HCT116 (cell line): ENCODE data around the gene FAM78B. TPM values are rescaled to one million over a fixed set of nuclear protein-coding genes. Genes with fewer than 3 reads are reported as not detected.

Experiments
- ATAC-seq: fragments of 200-7000 bp; cut with Tn5 transposase; 2 replicates; pipeline ENCODE4 v1.9.1; 2020; ENCODE audit warnings: mild to moderate bottlenecking, moderate library complexity
- BruUV-seq: library from RNA; stranded (reverse); fragments of 400-500 nt; replicated peaks from 2 replicates; lab custom pipeline; 2021; lab: Mats Ljungman, UMichigan
- CTCF ChIA-PET: fragments of 300-600 bp; sonication (Branson Sonifier 250); formaldehyde crosslinking; loops from one replicate; lab custom pipeline; 2021; ENCODE audit warnings: antibody characterized with exemption; lab: Charles Lee
- POLR2A ChIA-PET: fragments of 300-600, 350-600 bp; sonication (Branson Sonifier 250); formaldehyde crosslinking; loops from one replicate; lab custom pipeline; 2021; ENCODE audit warnings: antibody characterized with exemption; lab: Charles Lee
- RAD21 ChIA-PET, 2 experiments: fragments of 300-600 bp; sonication (Branson Sonifier 250); formaldehyde crosslinking; loops; one replicate each; lab custom pipeline; 2023; ENCODE audit warnings: low total read pairs in 2 of 2; ENCODE audit not compliant: uncharacterized antibody in 2 of 2, unreplicated experiment in 2 of 2, low non-redundant PET in 1 of 2; lab: Charles Lee
- DNase-seq: peaks from one replicate; pipeline ENCODE4 v3.0.0-alpha.2; 2010; ENCODE audit warnings: low read depth, low spot score
- H2AFZ ChIP-seq: fragments of 200-600 bp; shearing (Covaris generic), sonication (generic); 2 replicates; pipeline ENCODE4 v1.6.1; 2017; ENCODE audit warnings: low read depth, mixed run types, mixed read lengths, antibody characterized with exemption, low read length; ENCODE audit not compliant: poor library complexity, severe bottlenecking
- H3K27ac ChIP-seq: 2 replicates; pipeline ENCODE4 v1.5.1; 2012; ENCODE audit warnings: low read depth, low read length
- H3K27me3 ChIP-seq: fragments of 200-600 bp; sonication (generic); 2 replicates; pipeline ENCODE4 v1.6.1; 2016; ENCODE audit warnings: mixed run types, low read length, mixed read lengths; ENCODE audit not compliant: insufficient read depth
- H3K36me3 ChIP-seq, 2 experiments: fragments of 200-500 bp in 1 of 2; fragments of 200-600 bp in 1 of 2; sonication (Bioruptor generic) in 1 of 2; sonication (generic) in 1 of 2; 2 replicates each; pipeline versions ENCODE4 v1.5.1 to v1.6.1; 2014 to 2016; ENCODE audit warnings: low read length in 2 of 2, inconsistent platforms in 1 of 2, mixed read lengths in 1 of 2, mixed run types in 1 of 2; ENCODE audit not compliant: insufficient read depth in 2 of 2, control insufficient read depth in 1 of 2
- H3K4me1 ChIP-seq, 2 experiments: fragments of 200-600 bp in 1 of 2; sonication (generic) in 1 of 2; 2 replicates each; pipeline versions ENCODE4 v1.5.1 to v1.6.1; 2012 to 2017; ENCODE audit warnings: low read length in 2 of 2, inconsistent platforms in 1 of 2, mild to moderate bottlenecking in 1 of 2, mixed read lengths in 1 of 2, mixed run types in 1 of 2, moderate library complexity in 1 of 2; ENCODE audit not compliant: insufficient read depth in 2 of 2, control insufficient read depth in 1 of 2
- H3K4me2 ChIP-seq: fragments of 200-600 bp; sonication (generic); 2 replicates; pipeline ENCODE4 v1.6.1; 2017; ENCODE audit warnings: mixed run types, low read length, mixed read lengths
- H3K4me3 ChIP-seq, 2 experiments: fragments of 200-600 bp in 1 of 2; sonication (generic) in 1 of 2; replicated peaks in 1 of 2; 2 replicates each; pipeline ENCODE4 v1.5.1; 2011 to 2016; ENCODE audit warnings: low read length in 2 of 2, control low read depth in 1 of 2, low read depth in 1 of 2, mild to moderate bottlenecking in 1 of 2, mixed read lengths in 1 of 2, mixed run types in 1 of 2
- H3K79me2 ChIP-seq: fragments of 200-600 bp; sonication (generic); 2 replicates; pipeline ENCODE4 v1.6.1; 2017; ENCODE audit warnings: mild to moderate bottlenecking, mixed run types, low read length, moderate library complexity, mixed read lengths; ENCODE audit not compliant: insufficient read depth
- H3K9ac ChIP-seq: fragments of 200-600 bp; sonication (generic); 2 replicates; pipeline ENCODE4 v1.6.1; 2016; ENCODE audit warnings: low read length, mixed read lengths
- H3K9me2 ChIP-seq: fragments of 200-600 bp; sonication (generic), shearing (Covaris generic); 2 replicates; pipeline ENCODE4 v1.6.1; 2017; ENCODE audit warnings: mixed run types, mild to moderate bottlenecking, moderate library complexity; ENCODE audit not compliant: insufficient read depth
- H3K9me3 ChIP-seq, 2 experiments: fragments of 200-500 bp in 1 of 2; fragments of 200-600 bp in 1 of 2; sonication (Bioruptor generic) in 1 of 2; sonication (generic) in 1 of 2; 2 replicates each; pipeline ENCODE4 v1.6.1; 2014 to 2017; ENCODE audit warnings: low read length in 2 of 2, mixed read lengths in 2 of 2, inconsistent platforms in 1 of 2, low read depth in 1 of 2, mild to moderate bottlenecking in 1 of 2, mixed run types in 1 of 2, moderate library complexity in 1 of 2; ENCODE audit not compliant: control insufficient read depth in 1 of 2, insufficient read depth in 1 of 2
- H4K20me1 ChIP-seq: fragments of 200-600 bp; sonication (generic), shearing (Covaris generic); 2 replicates; pipeline ENCODE4 v1.6.1; 2017; ENCODE audit warnings: mixed run types, mild to moderate bottlenecking, moderate library complexity; ENCODE audit not compliant: insufficient read depth
- CEBPB ChIP-seq: IDR thresholded peaks from 2 replicates; pipeline ENCODE4 v1.6.1; 2012; ENCODE audit warnings: low read depth
- EGR1 ChIP-seq: IDR thresholded peaks from 2 replicates; pipeline ENCODE4 v1.6.1; 2012; ENCODE audit warnings: low read depth
- ELF1 ChIP-seq: IDR thresholded peaks from 2 replicates; pipeline ENCODE4 v1.6.1; 2012; ENCODE audit warnings: low read depth, borderline replicate concordance
- EZH2 ChIP-seq: fragments of 200-600 bp; sonication (generic); IDR thresholded peaks from 2 replicates; pipeline ENCODE4 v1.6.1; 2017; ENCODE audit warnings: antibody characterized with exemption, mixed run types
- EZH2phosphoT487 ChIP-seq: fragments of 200-600 bp; IDR thresholded peaks from 2 replicates; pipeline ENCODE4 v1.6.1; 2018; ENCODE audit warnings: antibody characterized with exemption, borderline replicate concordance
- FOSL1 ChIP-seq: IDR thresholded peaks from 2 replicates; pipeline ENCODE4 v1.6.1; 2012; ENCODE audit warnings: low read depth
- JUND ChIP-seq: IDR thresholded peaks from 2 replicates; pipeline ENCODE4 v1.6.1; 2012
- POLR2A ChIP-seq: IDR thresholded peaks from 2 replicates; pipeline ENCODE4 v1.7.0; 2011; ENCODE audit warnings: borderline replicate concordance; ENCODE audit not compliant: insufficient read depth, insufficient read length; ENCODE audit errors: extremely low read depth
- POLR2AphosphoS5 ChIP-seq: IDR thresholded peaks from 2 replicates; pipeline ENCODE4 v1.6.1; 2011; ENCODE audit warnings: mild to moderate bottlenecking, low read depth, low read length, moderate library complexity
- RAD21 ChIP-seq: IDR thresholded peaks from 2 replicates; pipeline ENCODE4 v1.6.1; 2012; ENCODE audit warnings: low read depth, mild to moderate bottlenecking
- SRF ChIP-seq: IDR thresholded peaks from 2 replicates; pipeline ENCODE4 v1.6.1; 2012; ENCODE audit warnings: low read depth
- YY1 ChIP-seq: IDR thresholded peaks from 2 replicates; pipeline ENCODE4 v1.6.1; 2011; ENCODE audit warnings: low read length, low read depth, moderate library complexity, mild to moderate bottlenecking; ENCODE audit not compliant: insufficient replicate concordance; ENCODE audit errors: extremely low read depth
- ZFX ChIP-seq: fragments of 450-650 bp; IDR thresholded peaks from 2 replicates; pipeline ENCODE4 v1.6.1; 2017
- ZNF274 ChIP-seq: fragments of 200-500 bp; sonication (Bioruptor generic); IDR thresholded peaks from 2 replicates; pipeline ENCODE4 v1.6.1; 2014; ENCODE audit warnings: mild to moderate bottlenecking, low read depth, low read length, inconsistent platforms
- intact Hi-C: fragments of 100-400 bp; cut with micrococcal nuclease; formaldehyde crosslinking; loops from 2 replicates; pipeline ENCODE4 v1.10.0; 2022
- total RNA-seq: library from RNA; stranded (reverse); gene quantifications from one replicate; pipeline ENCODE4 v1.2.1, GENCODE V29; 2021; ENCODE audit not compliant: unreplicated experiment
- TF ChIP-seq, protein P1 (sequence below), 3 experiments: fragments of 200-600 bp in 1 of 3; sonication (generic) in 1 of 3; IDR thresholded peaks in 2 of 3; conservative IDR thresholded peaks in 1 of 3; 2 replicates each; pipeline ENCODE4 v1.5.1; 2012 to 2017; ENCODE audit warnings: low read depth in 2 of 3, low read length in 2 of 3, antibody characterized with exemption in 1 of 3, borderline replicate concordance in 1 of 3, control low read depth in 1 of 3, mild to moderate bottlenecking in 1 of 3, mixed read lengths in 1 of 3, mixed run types in 1 of 3, moderate library complexity in 1 of 3; ENCODE audit not compliant: insufficient read depth in 1 of 3
- TF ChIP-seq, protein P2 (sequence below): IDR thresholded peaks from 2 replicates; pipeline ENCODE4 v1.6.1; 2012
- TF ChIP-seq, protein P3 (sequence below): IDR thresholded peaks from 2 replicates; pipeline ENCODE4 v1.6.1; 2012
- TF ChIP-seq, protein P4 (sequence below): IDR thresholded peaks from 2 replicates; pipeline ENCODE4 v1.6.1; 2011; ENCODE audit warnings: mild to moderate bottlenecking, low read length, moderate library complexity; ENCODE audit not compliant: insufficient replicate concordance; ENCODE audit errors: extremely low read depth

FAM78B gene
- total RNA-seq, 1 experiment from 2014 or later: 1.4 TPM

DNA sequence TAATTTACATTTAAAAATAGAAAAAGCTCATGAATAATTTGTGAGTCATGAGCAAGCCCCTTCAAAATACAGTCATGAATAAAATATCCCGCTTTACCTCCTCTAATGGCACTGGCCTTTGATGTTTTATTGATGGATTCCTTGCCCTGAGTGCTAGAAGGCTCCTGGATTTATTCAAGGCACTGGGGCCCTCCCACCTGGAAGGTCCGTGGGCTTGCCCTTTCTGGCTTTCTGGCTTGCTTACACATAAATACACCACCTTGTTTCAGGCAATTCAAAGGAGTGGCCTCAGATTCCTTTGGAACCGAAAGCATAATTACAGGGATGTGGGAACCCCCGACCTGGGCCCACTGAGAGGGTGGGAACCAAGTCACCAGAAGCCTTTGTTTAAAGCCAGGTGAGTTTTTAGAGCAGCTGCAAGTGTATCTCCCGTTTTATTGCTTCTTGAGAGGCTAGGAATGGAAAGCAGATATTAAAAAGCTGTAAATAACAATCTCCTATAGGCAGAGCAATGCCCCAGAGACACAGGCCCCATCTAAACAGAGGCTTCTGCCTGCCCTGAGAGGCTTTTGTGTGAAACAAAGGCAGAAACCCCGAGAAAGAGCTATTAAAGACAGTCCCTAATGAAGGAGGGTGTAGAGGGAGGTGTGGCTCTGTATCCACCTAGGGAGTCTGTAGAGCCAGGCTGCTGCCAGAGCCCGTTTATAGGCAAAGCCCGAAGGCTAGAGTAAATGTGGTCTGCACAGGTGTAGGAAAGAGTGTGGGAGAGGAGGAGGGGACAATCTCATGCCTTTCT is 126.4 kb downstream of the FAM78B start:
- ChIA-PET CTCF (no interaction called here), POLR2A (no interaction called here), RAD21 (no interaction called here)
- Histone ChIP-seq H3K9me2 (no peaks in the 10 kb centered on the region), H3K27ac (no peak overlapping the region), H3K4me3 (no peak overlapping the region), H3K4me2 (0 out of 2 replicates have a peak overlapping the region, but pooled peaks have one; percentile 7), H3K9ac (no peak overlapping the region), H3K9me3 (no peaks in the 10 kb centered on the region), H3K79me2 (no peaks in the 10 kb centered on the region), H3K27me3 (peaks cover 26% of the 10 kb centered on the region; the same call in 1 of the 2 replicates), H2AFZ (no peak overlapping the region), H3K4me1 (peaks cover 0 to 11% of the 10 kb centered on the region in 2 experiments; a peak in 1 of 4 replicates), H3K36me3 (no peaks in the 10 kb centered on the region), H4K20me1 (no peaks in the 10 kb centered on the region)
- ATAC-seq (peak; percentile 63; the same call in 1 of the 2 replicates), DNase-seq (no peak)
- intact Hi-C loops: no loop called here
- TF ChIP-seq JUND (no peak), POLR2A (no peak), RAD21 (no peak), EGR1 (no peak), FOSL1 (no peak), EZH2phosphoT487 (no peak), POLR2AphosphoS5 (no peak), CEBPB (no peak), ELF1 (no peak), EZH2 (no peak), ZNF274 (no peak), YY1 (no peak), SRF (no peak), ZFX (no peak)
- TF ChIP-seq, protein P1, sequence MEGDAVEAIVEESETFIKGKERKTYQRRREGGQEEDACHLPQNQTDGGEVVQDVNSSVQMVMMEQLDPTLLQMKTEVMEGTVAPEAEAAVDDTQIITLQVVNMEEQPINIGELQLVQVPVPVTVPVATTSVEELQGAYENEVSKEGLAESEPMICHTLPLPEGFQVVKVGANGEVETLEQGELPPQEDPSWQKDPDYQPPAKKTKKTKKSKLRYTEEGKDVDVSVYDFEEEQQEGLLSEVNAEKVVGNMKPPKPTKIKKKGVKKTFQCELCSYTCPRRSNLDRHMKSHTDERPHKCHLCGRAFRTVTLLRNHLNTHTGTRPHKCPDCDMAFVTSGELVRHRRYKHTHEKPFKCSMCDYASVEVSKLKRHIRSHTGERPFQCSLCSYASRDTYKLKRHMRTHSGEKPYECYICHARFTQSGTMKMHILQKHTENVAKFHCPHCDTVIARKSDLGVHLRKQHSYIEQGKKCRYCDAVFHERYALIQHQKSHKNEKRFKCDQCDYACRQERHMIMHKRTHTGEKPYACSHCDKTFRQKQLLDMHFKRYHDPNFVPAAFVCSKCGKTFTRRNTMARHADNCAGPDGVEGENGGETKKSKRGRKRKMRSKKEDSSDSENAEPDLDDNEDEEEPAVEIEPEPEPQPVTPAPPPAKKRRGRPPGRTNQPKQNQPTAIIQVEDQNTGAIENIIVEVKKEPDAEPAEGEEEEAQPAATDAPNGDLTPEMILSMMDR (IDR thresholded peaks at IDR 0.05 in 2 of 3, conservative IDR thresholded peaks at IDR 0.05 in 1 of 3; ENCODE audit: borderline replicate concordance in 1 of 3, insufficient read depth in 1 of 3, low read depth in 2 of 3, low read length in 2 of 3): no peak
- TF ChIP-seq, protein P2, sequence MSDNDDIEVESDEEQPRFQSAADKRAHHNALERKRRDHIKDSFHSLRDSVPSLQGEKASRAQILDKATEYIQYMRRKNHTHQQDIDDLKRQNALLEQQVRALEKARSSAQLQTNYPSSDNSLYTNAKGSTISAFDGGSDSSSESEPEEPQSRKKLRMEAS: no peak
- TF ChIP-seq, protein P3, sequence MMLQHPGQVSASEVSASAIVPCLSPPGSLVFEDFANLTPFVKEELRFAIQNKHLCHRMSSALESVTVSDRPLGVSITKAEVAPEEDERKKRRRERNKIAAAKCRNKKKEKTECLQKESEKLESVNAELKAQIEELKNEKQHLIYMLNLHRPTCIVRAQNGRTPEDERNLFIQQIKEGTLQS: no peak
- TF ChIP-seq, protein P4, sequence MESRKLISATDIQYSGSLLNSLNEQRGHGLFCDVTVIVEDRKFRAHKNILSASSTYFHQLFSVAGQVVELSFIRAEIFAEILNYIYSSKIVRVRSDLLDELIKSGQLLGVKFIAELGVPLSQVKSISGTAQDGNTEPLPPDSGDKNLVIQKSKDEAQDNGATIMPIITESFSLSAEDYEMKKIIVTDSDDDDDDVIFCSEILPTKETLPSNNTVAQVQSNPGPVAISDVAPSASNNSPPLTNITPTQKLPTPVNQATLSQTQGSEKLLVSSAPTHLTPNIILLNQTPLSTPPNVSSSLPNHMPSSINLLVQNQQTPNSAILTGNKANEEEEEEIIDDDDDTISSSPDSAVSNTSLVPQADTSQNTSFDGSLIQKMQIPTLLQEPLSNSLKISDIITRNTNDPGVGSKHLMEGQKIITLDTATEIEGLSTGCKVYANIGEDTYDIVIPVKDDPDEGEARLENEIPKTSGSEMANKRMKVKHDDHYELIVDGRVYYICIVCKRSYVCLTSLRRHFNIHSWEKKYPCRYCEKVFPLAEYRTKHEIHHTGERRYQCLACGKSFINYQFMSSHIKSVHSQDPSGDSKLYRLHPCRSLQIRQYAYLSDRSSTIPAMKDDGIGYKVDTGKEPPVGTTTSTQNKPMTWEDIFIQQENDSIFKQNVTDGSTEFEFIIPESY: no peak
- no TSS peak for BruUV-seq
